Epithelial cell of esophagus (primary cell): ENCODE results near the gene SYNPR.

Source experiments
- DNase-seq: peaks from one replicate; pipeline ENCODE4 v3.0.0; 2010; ENCODE audit warnings: low read depth
- H3K4me3 ChIP-seq: 2 replicates; pipeline ENCODE4 v1.5.1; 2011; ENCODE audit warnings: mild to moderate bottlenecking, low read length, control low read depth
- TF ChIP-seq, protein P1 (sequence below): IDR thresholded peaks from 2 replicates; pipeline ENCODE4 v1.5.1; 2011; ENCODE audit warnings: low read depth, mild to moderate bottlenecking, low read length, control low read depth, inconsistent platforms; ENCODE audit not compliant: insufficient read depth; ENCODE audit errors: missing control alignments

The SYNPR gene

DNA sequence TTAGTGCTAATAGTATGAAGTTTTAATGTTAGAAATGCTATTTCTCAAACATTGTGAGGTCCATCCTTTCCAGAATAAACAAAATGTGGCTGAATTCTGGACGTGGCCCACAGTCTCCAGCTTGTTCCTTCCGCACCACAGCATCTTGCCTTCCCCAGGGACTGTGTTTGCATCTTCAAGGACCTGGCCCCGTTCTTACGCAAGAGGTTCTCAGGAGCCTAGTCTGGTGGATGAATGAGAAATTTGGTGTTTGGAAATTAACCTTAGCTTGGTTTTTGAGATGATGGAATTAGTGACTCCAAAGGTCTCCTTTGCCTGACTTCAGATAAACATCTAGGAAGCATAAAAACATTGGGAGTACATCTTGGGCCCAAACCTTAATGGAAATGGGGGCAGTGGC is 18.1 kb downstream of the SYNPR start:
- H3K4me3 ChIP-seq = no peak overlapping the region
- no peak for DNase-seq
- TF ChIP-seq, protein P1, sequence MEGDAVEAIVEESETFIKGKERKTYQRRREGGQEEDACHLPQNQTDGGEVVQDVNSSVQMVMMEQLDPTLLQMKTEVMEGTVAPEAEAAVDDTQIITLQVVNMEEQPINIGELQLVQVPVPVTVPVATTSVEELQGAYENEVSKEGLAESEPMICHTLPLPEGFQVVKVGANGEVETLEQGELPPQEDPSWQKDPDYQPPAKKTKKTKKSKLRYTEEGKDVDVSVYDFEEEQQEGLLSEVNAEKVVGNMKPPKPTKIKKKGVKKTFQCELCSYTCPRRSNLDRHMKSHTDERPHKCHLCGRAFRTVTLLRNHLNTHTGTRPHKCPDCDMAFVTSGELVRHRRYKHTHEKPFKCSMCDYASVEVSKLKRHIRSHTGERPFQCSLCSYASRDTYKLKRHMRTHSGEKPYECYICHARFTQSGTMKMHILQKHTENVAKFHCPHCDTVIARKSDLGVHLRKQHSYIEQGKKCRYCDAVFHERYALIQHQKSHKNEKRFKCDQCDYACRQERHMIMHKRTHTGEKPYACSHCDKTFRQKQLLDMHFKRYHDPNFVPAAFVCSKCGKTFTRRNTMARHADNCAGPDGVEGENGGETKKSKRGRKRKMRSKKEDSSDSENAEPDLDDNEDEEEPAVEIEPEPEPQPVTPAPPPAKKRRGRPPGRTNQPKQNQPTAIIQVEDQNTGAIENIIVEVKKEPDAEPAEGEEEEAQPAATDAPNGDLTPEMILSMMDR = no peak

DNA sequence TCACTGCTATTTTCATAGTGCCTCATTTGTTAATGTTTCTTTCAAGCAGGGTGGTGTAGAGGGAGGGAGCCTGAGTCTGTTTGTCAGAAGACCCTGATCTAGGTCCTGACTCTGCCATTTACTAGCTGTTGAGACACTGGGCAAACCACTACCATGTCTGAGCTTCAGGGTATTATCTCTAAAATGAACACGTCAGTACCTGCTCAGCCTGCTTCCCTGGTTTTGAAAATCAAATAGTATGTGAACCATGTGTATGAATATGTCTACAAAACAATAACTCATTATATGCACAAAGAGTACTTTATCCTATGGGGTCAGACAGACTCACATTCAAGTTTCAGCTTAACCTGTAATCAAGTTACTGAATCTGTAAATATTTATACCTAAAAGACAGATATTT is 25.1 kb downstream of the SYNPR start:
- DNase-seq = peak; percentile 72
- no peak overlapping the region for H3K4me3 ChIP-seq
- TF ChIP-seq, protein P1 = no peak

DNA sequence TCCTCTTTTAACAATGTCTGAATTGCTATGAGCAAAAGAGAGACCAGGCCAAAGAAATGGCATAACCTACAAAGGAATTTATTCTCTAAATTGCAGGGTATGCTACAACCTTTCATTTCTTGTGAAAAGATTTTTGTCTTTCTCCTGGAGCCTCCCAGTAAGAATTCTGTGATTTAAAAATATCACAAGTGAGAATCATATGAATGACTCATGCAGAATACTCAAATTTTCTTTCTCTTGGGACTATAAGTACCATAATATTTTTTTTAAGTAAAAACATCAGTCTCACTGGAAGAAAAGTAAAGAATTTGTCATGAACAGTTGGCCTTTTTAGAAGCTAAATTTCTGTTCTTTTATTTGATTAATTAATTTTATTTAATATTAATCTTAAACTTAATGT is 26.3 kb downstream of the SYNPR start:
- DNase-seq = no peak
- TF ChIP-seq, protein P1 = no peak
- no peak overlapping the region for H3K4me3 ChIP-seq

DNA sequence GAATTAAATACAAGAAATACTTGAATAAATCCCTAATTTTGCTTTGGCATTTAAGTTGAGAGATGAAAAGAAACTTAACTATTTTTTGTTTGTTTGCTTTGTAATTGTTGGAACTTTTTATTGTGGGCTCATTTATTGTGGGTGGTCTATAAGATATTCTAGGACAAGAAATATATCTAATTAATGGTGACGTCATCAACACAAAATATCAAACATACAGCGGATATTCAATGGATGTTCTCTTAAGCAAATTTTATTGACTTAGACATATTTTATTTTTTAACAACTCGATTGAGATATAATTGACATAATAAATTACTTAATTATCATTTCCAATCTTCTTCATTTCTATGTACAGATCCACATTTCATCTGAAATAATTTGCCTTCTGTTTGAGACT is 30.0 kb downstream of the SYNPR start:
- no peak for DNase-seq
- TF ChIP-seq, protein P1 = no peak
- no peak overlapping the region for H3K4me3 ChIP-seq

DNA sequence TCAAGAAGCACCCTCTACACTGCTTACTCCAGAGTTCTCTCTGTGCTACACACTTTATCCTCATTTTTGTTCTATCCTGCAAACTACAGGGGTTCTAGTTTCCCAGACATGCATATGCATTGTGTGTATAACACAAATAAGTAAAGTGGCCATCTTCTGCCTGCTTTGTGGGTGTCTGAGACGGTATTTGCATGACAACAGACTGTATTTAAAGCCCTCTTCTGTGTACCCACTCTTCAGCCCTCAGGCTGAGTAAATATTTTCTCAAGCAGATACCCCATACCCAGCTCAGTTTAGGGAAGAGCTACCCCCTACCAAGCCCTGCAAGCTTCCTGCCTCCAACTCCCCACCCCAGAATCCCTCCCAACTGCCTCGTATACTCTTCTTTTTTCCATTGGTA is 31.7 kb downstream of the SYNPR start:
- DNase-seq = no peak
- no peak overlapping the region for H3K4me3 ChIP-seq
- TF ChIP-seq, protein P1 = no peak

- no peak for DNase-seq
- TF ChIP-seq, protein P1 = no peak
- H3K4me3 ChIP-seq = no peak overlapping the region
These were observed 45.7 kb downstream of the SYNPR start for GRCh38 chr3:63323766-63324165.

GRCh38 chr3:63324621-63325020 is 46.5 kb downstream of the SYNPR start:
- TF ChIP-seq, protein P1 = no peak
- no peak overlapping the region for H3K4me3 ChIP-seq
- no peak for DNase-seq
